ENCODE measurements around the gene IFRD1. TPM values are rescaled to one million over a fixed set of nuclear protein-coding genes. Genes with fewer than 3 reads are reported as not detected.

Gene IFRD1
- total RNA-seq, 2 donors from 2014 or later: 67.0 to 99.6 TPM

DNA sequence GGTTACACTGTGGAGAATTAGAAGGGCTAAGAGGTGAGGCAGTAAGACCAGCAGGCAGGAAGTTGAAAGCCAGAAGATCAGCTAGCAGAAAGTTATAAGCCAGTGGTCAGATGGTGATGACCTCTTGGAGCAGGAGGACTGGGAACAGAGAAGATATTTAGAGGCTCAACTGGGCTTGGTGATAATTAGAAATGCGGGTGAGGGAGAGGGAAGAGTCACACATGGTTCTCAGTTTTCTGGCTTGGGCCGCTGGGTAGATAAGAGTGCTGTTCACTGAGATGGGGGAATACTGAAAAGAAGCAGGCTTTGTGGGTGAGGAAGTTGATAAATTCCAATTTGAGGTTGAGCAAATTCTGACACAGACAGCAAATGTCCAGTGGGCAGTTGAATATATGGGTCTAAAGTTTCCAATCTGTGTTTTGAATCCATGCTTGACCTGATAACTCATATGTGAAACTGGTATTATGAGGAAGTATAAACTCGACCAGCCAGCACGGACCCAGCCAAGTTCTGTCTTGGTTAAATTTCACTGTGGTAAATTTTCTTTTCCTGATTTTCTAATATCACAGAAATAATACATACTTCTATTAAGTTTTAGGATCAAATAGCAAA lies 53.2 kb downstream of the IFRD1 start:
- TF ChIP-seq, protein P1, sequence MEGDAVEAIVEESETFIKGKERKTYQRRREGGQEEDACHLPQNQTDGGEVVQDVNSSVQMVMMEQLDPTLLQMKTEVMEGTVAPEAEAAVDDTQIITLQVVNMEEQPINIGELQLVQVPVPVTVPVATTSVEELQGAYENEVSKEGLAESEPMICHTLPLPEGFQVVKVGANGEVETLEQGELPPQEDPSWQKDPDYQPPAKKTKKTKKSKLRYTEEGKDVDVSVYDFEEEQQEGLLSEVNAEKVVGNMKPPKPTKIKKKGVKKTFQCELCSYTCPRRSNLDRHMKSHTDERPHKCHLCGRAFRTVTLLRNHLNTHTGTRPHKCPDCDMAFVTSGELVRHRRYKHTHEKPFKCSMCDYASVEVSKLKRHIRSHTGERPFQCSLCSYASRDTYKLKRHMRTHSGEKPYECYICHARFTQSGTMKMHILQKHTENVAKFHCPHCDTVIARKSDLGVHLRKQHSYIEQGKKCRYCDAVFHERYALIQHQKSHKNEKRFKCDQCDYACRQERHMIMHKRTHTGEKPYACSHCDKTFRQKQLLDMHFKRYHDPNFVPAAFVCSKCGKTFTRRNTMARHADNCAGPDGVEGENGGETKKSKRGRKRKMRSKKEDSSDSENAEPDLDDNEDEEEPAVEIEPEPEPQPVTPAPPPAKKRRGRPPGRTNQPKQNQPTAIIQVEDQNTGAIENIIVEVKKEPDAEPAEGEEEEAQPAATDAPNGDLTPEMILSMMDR (IDR thresholded peaks at IDR 0.05): no peak
- DNase-seq (ENCODE audit: low spot score): no peak
- Histone ChIP-seq H3K9me3 (no peaks in the 10 kb centered on the region), H3K27me3 (replicated peaks; ENCODE audit: insufficient read depth) (no peaks in the 10 kb centered on the region), H3K4me1 (ENCODE audit: control insufficient read depth in 1 of 2, low read depth in 2 of 2) (no peaks in the 10 kb centered on the region), H3K4me3 (no peak overlapping the region), H3K36me3 (no peaks in the 10 kb centered on the region), H3K27ac (no peak overlapping the region)
- ATAC-seq (ENCODE audit: insufficient number of reproducible peaks, low FRiP score, low read depth): no peak

DNA sequence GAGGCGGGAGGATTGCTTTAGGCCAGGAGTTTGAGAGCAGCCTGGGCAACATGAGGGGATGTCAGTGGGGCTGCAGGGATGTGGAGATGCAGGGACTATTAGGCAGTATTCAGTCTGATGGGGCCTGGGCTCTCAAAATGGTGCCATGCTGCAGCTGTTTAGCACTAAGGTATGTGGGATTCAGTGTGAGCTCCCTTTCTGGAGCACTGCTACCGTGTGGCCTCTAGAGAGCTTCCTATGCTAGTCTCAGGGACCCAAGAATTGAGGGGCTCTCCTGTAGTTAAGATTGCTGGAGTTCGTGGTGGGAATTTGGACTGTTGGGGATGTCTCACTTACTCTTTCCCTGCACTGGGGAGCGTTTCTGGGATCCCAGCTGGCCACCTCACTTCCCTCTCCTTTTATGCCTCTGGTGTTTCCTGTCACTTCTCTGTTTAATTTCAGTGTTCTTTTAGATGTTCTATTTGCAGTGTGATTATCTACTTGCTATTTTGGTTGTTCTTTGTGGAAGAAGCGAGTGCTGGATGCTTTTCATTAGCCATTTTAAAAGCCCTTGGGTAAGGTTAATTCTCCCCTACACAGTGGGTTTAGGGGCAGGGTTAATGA lies 53.9 kb downstream of the IFRD1 start:
- H3K36me3 ChIP-seq: no peaks in the 10 kb centered on the region
- H3K4me3 ChIP-seq: no peak overlapping the region
- DNase-seq (ENCODE audit: low spot score): no peak
- no peaks in the 10 kb centered on the region for H3K4me1 ChIP-seq (ENCODE audit: control insufficient read depth in 1 of 2, low read depth in 2 of 2)
- no peak for ATAC-seq (ENCODE audit: insufficient number of reproducible peaks, low FRiP score, low read depth)
- TF ChIP-seq, protein P1 (IDR thresholded peaks at IDR 0.05): no peak
- no peaks in the 10 kb centered on the region for H3K9me3 ChIP-seq
- H3K27ac ChIP-seq: no peak overlapping the region
- H3K27me3 ChIP-seq (replicated peaks; ENCODE audit: insufficient read depth): no peaks in the 10 kb centered on the region

DNA sequence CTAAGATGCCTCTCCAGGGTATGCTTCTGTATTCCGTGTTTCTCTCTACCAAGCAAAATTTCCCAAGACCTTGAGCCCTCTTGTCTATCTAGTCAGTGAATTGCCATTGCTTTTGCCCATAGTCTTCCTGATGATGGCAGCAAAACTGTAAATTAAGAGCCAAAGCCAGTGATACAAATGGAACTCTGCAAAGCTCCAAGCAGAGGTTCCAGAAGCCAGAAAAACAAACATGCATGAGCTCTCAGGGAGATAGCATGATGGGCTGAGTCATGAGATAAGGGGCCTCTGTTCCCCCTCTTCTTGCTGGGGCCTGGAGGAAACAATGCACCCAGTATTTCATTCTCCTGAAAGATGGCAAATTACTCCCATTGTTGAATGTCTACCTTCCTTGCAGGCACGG lies 55.2 kb downstream of the IFRD1 start:
- Histone ChIP-seq H3K4me3 (no peak overlapping the region), H3K27me3 (replicated peaks; ENCODE audit: insufficient read depth) (no peaks in the 10 kb centered on the region), H3K4me1 (ENCODE audit: control insufficient read depth in 1 of 2, low read depth in 2 of 2) (peaks cover 0 to 3% of the 10 kb centered on the region in 2 donors), H3K27ac (no peak overlapping the region), H3K36me3 (no peaks in the 10 kb centered on the region), H3K9me3 (no peaks in the 10 kb centered on the region)
- TF ChIP-seq, protein P1 (IDR thresholded peaks at IDR 0.05): no peak
- DNase-seq (ENCODE audit: low spot score) (no peak), ATAC-seq (ENCODE audit: insufficient number of reproducible peaks, low FRiP score, low read depth) (no peak)

DNA sequence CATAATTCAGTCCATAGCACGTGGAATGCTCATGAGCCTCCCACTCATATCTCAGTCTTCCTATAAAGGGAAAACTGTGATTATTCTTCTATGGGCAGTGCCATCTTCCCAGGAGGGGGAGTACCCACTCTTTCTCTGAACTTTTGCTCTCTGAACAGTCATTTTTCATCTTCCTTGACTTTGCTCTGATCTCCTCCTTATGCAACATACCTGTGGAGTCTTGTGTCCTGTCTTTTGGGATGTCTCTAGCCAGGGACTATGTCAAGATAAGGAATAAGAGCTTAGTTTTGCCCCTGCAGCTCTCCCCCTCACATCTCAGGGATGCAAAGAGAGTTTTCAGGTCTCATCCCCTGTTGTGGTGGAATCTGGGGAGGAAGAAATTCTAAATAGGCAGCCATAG lies 58.1 kb downstream of the IFRD1 start:
- DNase-seq (ENCODE audit: low spot score) (no peak), ATAC-seq (ENCODE audit: insufficient number of reproducible peaks, low FRiP score, low read depth) (no peak)
- no peaks in the 10 kb centered on the region for H3K9me3 ChIP-seq
- H3K4me3 ChIP-seq: no peak overlapping the region
- H3K27ac ChIP-seq: no peak overlapping the region
- H3K36me3 ChIP-seq: no peaks in the 10 kb centered on the region
- H3K4me1 ChIP-seq (ENCODE audit: control insufficient read depth in 1 of 2, low read depth in 2 of 2): peaks cover 0 to 5% of the 10 kb centered on the region in 2 donors
- TF ChIP-seq, protein P1 (IDR thresholded peaks at IDR 0.05): no peak
- no peaks in the 10 kb centered on the region for H3K27me3 ChIP-seq (replicated peaks; ENCODE audit: insufficient read depth)

DNA sequence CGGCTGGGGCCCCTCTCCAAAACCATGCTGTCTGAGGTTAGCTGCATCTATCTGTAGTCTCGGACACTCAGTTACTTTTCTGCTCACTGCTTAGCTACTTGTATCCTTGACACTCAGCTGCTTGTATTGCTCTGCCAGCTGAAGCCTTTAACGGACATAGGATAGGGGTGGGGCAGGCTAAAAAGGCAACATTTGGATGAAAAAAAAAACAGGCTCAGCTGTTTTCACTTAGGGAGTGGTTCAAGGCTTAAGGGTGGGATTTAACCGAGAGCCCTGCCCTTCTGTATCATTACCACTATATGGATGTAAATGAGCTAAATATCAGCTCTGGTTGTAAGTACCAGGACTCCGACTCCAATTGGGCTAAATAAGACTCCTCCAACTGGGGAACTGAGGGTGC lies 59.1 kb downstream of the IFRD1 start:
- H3K4me1 ChIP-seq (ENCODE audit: control insufficient read depth in 1 of 2, low read depth in 2 of 2): peaks cover 0 to 5% of the 10 kb centered on the region in 2 donors
- no peak overlapping the region for H3K27ac ChIP-seq
- DNase-seq (ENCODE audit: low spot score) (no peak), ATAC-seq (ENCODE audit: insufficient number of reproducible peaks, low FRiP score, low read depth) (no peak)
- no peaks in the 10 kb centered on the region for H3K36me3 ChIP-seq
- H3K4me3 ChIP-seq: no peak overlapping the region
- no peaks in the 10 kb centered on the region for H3K9me3 ChIP-seq
- TF ChIP-seq, protein P1 (IDR thresholded peaks at IDR 0.05): no peak
- H3K27me3 ChIP-seq (replicated peaks; ENCODE audit: insufficient read depth): no peaks in the 10 kb centered on the region
